ENCODE data around the gene EEFSEC. TPM values are rescaled to one million over a fixed set of nuclear protein-coding genes. Genes with fewer than 3 reads are reported as not detected.

The EEFSEC gene
- polyA plus RNA-seq, 1 experiment = 6.8 TPM

DNA sequence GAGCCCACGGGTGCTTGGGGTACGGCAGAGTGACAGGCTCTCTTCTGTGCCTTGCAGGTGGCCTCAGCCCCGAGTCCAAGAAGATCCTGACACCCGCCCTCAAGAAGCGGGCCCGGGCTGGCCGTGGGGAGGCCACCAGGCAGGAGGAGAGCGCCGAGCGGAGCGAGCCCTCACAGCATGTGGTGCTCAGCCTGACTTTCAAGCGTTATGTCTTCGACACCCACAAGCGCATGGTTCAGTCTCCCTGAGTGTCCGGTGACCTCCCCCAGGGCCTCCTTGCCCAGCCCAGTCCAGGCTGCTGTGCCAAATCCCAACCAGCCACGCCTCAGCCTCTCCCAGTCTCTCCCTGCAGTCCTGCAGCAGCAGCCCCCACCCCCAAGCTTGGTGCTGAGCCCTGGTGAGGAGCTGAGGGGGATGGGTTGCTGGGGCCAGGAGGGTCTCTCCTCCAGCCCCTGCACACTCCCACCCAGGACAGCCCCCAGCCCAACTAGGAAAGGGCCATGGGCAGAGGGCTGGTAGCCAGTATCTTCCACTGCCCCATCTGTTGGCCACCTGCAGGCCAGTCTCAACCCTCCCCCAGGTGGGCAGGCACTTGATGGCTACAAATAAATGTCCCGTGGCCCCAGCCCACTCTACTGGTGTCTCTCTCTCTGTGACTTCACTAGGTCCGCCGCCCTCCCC is 254.9 kb downstream of the EEFSEC start:
- ChIA-PET CTCF (no interaction called here), POLR2A (no interaction called here)
- no peak overlapping the region for H3K27ac ChIP-seq (ENCODE audit: low read depth, low read length)
- H3K4me3 ChIP-seq (ENCODE audit: low read depth, low read length) = no peak overlapping the region
- TF ChIP-seq, protein P1, sequence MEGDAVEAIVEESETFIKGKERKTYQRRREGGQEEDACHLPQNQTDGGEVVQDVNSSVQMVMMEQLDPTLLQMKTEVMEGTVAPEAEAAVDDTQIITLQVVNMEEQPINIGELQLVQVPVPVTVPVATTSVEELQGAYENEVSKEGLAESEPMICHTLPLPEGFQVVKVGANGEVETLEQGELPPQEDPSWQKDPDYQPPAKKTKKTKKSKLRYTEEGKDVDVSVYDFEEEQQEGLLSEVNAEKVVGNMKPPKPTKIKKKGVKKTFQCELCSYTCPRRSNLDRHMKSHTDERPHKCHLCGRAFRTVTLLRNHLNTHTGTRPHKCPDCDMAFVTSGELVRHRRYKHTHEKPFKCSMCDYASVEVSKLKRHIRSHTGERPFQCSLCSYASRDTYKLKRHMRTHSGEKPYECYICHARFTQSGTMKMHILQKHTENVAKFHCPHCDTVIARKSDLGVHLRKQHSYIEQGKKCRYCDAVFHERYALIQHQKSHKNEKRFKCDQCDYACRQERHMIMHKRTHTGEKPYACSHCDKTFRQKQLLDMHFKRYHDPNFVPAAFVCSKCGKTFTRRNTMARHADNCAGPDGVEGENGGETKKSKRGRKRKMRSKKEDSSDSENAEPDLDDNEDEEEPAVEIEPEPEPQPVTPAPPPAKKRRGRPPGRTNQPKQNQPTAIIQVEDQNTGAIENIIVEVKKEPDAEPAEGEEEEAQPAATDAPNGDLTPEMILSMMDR (IDR thresholded peaks at IDR 0.05; ENCODE audit: low read depth, low read length) = no peak
- no peaks in the 10 kb centered on the region; the same call in 1 of the 2 replicates for H3K9me3 ChIP-seq (ENCODE audit: control insufficient read depth, insufficient read depth, low read length)
- no peak for DNase-seq (ENCODE audit: low read depth, low spot score)
- no peaks in the 10 kb centered on the region for H3K27me3 ChIP-seq (ENCODE audit: control insufficient read depth, insufficient read depth, low read length)

DNA sequence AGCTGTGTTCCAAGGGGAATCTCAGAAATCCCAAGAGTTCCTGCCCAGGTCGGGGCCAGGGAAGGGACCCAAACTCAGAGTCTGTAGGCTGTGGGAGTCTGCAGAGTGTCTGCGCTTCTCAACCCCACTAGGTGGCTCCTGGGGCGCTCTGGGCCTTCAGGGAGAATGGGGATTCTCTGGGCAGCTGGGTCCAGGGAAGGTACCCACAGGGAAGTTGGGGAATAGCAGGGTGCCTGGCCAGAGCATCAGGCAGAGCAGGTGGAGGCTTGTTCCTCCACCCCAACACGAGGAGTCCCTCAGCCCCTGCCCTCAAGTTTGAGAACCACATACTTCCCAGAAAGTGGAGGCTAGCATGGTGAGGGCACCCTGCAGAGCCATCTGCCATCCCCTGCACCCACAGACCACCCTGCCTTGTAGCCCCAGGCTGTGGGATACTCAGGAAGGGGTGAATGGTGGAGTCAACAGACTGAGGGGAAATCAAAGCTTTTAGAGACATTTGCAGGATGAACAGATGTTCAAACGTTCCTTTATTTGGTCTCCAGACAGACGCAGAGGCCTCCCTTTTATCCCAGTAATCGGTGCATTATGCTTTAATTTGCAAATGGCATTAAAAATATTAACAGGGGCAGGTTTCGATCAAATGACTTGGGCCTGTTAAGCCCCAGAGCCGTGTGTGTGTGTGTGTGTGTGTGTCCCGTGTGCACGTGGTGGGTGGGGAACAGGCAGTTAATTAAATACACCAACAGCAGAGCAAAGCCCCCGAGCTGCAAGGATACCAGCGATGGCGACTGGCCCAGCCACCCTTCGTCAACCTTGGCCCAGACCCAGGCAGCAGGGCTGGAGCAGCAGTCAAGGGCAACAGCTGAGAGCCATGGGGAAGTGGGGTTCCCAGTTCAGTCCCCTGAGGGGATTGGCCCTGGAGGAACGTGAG is 255.7 kb downstream of the EEFSEC start:
- no peak for DNase-seq (ENCODE audit: low read depth, low spot score)
- Histone ChIP-seq H3K27me3 (ENCODE audit: control insufficient read depth, insufficient read depth, low read length) (no peaks in the 10 kb centered on the region), H3K4me3 (ENCODE audit: low read depth, low read length) (no peak overlapping the region), H3K9me3 (ENCODE audit: control insufficient read depth, insufficient read depth, low read length) (no peaks in the 10 kb centered on the region; the same call in 1 of the 2 replicates), H3K27ac (ENCODE audit: low read depth, low read length) (no peak overlapping the region)
- POLR2A ChIA-PET = no interaction called here
- CTCF ChIA-PET = interaction anchor here (1.0 kb wide), 1 partner anchor 21 kb away, joined by 3 read pairs; no protein-coding TSS in a partner anchor
- TF ChIP-seq, protein P1 (IDR thresholded peaks at IDR 0.05; ENCODE audit: low read depth, low read length) = peak; percentile 51

DNA sequence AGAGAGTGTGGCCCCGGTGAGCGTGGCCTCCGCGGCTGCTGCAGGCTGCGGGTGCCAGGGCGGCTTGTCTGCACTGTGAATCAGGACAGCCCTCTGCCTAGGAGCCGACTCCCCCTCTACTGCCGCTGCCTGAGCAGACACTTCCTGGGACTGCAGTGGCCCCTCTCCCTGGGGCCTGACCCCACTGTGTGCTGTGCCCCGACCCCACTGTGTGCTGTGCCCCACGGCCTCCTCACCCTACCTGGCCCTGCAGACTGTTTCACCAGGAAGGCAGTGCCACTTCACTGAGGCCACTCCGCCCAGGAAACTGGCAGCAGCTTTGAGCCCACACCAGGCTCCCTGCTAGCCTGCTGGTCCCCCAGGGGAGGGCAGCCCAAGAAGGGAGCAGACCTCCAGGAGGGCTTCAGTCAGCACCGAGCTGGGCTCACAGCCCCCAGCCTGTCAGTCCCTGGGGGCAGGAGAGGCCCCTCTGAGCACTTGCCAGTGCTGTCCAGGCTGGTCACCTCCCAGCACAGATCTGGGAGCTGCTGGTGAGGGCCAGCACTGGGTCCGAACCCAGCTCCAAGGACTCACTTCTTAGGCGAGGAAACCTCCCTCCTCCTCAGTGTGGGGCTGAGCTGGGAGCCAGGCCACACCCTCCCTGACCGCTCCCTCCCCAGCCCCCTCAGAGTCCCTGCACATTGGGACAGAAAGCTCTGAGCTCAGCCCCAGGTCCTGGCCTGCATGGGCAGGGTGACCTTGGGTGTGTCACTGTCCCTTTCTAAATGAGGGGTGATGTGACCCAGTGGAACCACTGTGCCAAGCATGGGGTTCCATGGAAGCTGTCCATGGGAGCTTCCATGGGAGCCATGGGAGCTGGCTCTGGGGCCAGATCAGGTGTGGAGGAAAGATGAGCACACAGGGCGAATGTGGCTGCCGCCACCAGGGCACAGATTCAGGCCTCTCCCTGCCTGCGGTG is 256.6 kb downstream of the EEFSEC start:
- H3K27me3 ChIP-seq (ENCODE audit: control insufficient read depth, insufficient read depth, low read length) = no peaks in the 10 kb centered on the region
- POLR2A ChIA-PET = no interaction called here
- CTCF ChIA-PET = interaction anchor here (1.0 kb wide), 1 partner anchor 22 kb away, joined by 3 read pairs; no protein-coding TSS in a partner anchor
- TF ChIP-seq, protein P1 (IDR thresholded peaks at IDR 0.05; ENCODE audit: low read depth, low read length) = no peak
- H3K9me3 ChIP-seq (ENCODE audit: control insufficient read depth, insufficient read depth, low read length) = no peaks in the 10 kb centered on the region; the same call in 1 of the 2 replicates
- DNase-seq (ENCODE audit: low read depth, low spot score) = no peak
- no peak overlapping the region for H3K27ac ChIP-seq (ENCODE audit: low read depth, low read length)
- H3K4me3 ChIP-seq (ENCODE audit: low read depth, low read length) = no peak overlapping the region

DNA sequence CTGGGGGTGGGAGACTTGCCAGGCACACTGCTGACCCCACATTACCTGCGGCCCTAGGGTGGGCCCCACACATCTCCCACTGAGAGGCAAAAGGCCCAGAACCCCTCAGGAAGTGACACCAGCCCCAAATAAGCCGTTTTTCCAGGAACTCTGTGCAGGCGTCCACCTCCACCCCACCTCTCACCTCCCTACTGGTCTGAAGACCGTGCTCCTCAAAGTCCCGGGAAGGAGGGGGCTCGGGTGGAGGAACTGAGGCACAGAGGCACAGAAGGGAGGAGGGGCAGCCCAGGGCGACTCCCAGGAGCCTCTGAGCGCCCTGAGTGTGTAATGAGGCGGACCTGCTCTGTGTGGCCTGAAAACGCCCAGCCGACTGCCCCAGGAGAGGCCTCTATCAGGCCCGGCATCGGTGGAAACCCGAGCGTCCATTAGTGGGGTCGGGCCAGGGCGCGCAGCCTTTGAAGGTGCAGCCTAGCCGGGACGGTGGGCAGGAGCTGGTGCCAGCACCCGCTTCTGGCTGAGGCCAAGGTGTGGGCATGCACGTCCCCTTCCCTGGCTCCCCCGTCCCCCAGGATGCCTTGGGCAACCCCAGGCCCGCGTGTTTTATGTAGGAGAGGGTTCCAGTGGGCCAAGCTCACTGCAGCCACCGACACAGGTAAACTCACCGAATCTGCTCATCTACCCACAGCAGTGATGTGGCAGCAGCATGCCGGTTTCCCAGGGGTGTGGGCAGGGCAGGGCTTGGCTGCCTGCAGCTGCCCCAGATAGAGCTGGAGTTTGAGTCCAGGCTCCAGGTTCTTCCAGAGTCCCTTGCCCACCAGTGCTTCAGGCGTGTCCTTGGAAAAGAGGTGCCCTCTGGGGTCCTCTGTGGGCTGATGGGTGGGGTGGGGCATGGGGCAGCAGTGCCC is 257.6 kb downstream of the EEFSEC start:
- no peak overlapping the region for H3K27ac ChIP-seq (ENCODE audit: low read depth, low read length)
- CTCF ChIA-PET = no interaction called here
- no peak overlapping the region for H3K4me3 ChIP-seq (ENCODE audit: low read depth, low read length)

More for the DNA sequence above, 257.6 kb downstream of the EEFSEC start:
- POLR2A ChIA-PET = no interaction called here
- Histone ChIP-seq H3K27me3 (ENCODE audit: control insufficient read depth, insufficient read depth, low read length) (no peaks in the 10 kb centered on the region), H3K9me3 (ENCODE audit: control insufficient read depth, insufficient read depth, low read length) (no peaks in the 10 kb centered on the region; the same call in 1 of the 2 replicates)
- TF ChIP-seq, protein P1 (IDR thresholded peaks at IDR 0.05; ENCODE audit: low read depth, low read length) = no peak
- no peak for DNase-seq (ENCODE audit: low read depth, low spot score)

Data from AG04450 (cell line).